MV-4-11 (cell line): Measurements from ENCODE around the gene ELOVL5.
A peak's percentile ranks its signal among the peaks of the same experiment; 100 is the strongest.
"Not testable (repeated sequence)": the region's sequence is repeated elsewhere in the genome, so short reads cannot be mapped to it uniquely, and the experiment has no call there.

Experiments used
- DNase-seq: peaks from one replicate; lab custom pipeline; 2025; lab: John Stamatoyannopoulos, UW

Gene ELOVL5, protein sequence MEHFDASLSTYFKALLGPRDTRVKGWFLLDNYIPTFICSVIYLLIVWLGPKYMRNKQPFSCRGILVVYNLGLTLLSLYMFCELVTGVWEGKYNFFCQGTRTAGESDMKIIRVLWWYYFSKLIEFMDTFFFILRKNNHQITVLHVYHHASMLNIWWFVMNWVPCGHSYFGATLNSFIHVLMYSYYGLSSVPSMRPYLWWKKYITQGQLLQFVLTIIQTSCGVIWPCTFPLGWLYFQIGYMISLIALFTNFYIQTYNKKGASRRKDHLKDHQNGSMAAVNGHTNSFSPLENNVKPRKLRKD

GRCh38 chr6:53348371-53349208 lies at the start of gene ELOVL5:
TSS of gene ELOVL5 (minus strand) at chr6:53348950. CDS start at chr6:53295699, 53,251 bp downstream.
- DNase-seq, result peak; percentile 95

DNA sequence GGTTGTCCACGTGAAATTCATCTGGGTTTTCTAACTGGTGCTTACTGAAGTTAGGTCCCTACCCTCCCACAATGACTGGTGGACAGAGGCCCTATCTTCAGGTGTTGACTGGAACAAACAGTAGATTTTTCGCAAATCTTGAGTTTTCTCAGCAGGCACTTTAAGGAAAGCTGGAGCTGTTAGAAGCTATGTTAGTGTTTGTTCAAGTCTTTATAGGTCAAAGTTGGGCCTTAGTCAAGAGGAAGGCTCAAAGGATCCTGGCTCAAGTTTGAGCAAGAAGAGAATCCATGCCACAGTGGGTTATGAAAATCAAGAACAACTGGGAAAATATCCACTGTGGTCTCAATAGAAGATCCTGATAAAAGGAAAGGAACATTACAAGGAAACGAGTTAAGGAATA lies 48.5 kb upstream of the ELOVL5 start:
- DNase-seq, result no peak

DNA sequence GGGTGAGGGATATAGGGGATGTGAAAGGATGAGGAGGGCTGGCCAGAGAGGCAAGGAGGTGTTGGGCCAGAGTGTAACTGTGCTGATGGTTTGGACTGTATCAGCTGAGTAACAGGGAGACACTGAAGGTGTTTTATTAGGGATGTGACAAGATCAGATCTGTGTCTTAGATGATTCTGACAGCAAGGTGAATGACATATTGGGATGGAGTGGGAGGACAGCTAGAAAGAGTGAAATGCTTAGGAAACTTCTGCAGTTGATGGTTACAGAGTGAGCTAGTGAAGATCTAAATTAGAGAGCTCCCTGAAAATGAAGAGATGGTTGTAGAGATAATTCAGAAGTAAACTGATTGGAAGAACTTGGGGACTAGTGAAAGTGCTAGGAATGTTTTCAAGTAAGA lies 47.2 kb upstream of the ELOVL5 start:
- DNase-seq, result no peak

- no peak for DNase-seq
Measured at GRCh38 chr6:53394704-53395103, 46.0 kb upstream of the ELOVL5 start.

- no peak for DNase-seq
Measured at GRCh38 chr6:53391170-53391569, 42.4 kb upstream of the ELOVL5 start.

DNA sequence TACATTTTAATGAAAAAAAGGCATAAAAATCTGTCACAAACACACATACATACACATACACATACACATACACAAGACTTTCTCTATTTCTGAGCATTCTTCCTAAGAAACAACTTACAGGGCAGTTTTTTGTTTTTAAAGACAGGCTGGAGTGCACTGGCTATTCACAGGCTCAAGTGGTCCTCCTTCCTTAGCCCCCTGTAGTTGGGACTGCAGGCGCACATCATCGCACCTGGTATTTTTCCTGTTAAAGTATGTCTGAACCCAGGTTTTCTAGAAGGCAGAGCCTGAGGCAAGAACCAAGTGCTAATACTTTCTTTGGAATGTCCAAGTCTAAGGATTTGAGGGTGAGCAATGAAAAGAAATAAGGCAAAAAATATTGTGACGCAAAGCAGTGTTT lies 41.3 kb upstream of the ELOVL5 start:
- DNase-seq, result no peak

DNA sequence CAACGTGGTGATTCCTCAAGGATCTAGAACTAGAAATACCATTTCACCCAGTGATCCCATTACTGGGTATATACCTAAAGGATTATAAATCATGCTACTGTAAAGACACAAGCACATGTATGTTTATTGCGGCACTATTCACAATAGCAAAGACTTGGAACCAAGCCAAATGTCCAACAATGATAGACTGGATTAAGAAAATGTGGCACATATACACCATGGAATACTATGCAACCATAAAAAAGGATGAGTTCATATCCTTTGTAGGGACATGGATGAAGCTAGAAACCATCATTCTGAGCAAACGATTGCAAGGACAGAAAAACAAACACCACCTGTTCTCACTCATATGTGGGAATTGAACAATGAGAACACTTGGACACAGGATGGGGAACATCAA lies 39.9 kb upstream of the ELOVL5 start:
- DNase-seq, result not testable (repeated sequence)

GRCh38 chr6:53382421-53382820 lies 33.7 kb upstream of the ELOVL5 start:
- no peak for DNase-seq

DNA sequence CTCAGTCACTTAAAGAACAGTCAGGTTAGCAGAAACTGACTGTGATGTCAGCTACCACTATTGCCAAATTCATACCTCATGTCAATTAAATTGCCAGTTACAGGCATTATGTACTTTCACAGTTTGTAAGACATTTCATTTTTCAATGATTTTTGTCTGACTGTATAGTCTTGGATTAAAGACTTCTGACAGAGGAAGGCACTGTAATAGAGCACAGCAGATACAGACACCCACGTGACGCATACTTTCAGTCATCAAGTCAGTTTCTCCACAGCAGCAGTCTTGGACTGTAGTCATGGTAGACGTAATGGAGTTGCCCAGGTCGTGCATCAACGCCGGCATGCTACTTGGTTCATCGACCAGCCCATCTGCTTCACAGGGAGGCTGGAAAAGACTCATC lies 29.5 kb upstream of the ELOVL5 start:
- DNase-seq, result no peak

DNA sequence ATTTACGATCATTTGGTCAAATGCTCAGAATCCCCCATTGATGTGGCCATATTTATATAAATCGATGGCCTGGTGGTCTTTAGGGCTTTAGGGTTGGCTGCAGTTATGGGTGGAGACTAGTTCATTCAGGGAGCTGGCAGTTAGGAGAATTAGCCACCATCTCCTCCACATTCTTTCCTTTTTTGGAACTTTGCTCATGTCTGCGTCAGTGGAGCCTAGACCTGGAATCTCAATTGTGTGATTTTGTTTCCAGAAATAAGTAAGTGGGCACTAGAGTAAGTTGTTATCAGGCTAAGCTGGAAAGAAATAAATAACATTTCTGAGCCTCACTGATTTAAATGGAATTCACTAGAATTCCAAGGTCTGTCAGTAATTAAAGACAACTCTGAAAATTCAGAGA lies 29.0 kb upstream of the ELOVL5 start:
- DNase-seq, result no peak

- no peak for DNase-seq
Measured at GRCh38 chr6:53377289-53377688, 28.5 kb upstream of the ELOVL5 start.

- DNase-seq, result no peak
Measured at GRCh38 chr6:53376661-53377226, 28.0 kb upstream of the ELOVL5 start.

- DNase-seq, result no peak
Measured at GRCh38 chr6:53375847-53376246, 27.1 kb upstream of the ELOVL5 start.

GRCh38 chr6:53373638-53374037 lies 24.9 kb upstream of the ELOVL5 start:
- no peak for DNase-seq

GRCh38 chr6:53369876-53370515 lies 21.2 kb upstream of the ELOVL5 start:
- no peak for DNase-seq

- DNase-seq, result no peak
Measured at GRCh38 chr6:53369051-53369450, 20.3 kb upstream of the ELOVL5 start.

- DNase-seq, result no peak
Measured at GRCh38 chr6:53366128-53366641, 17.4 kb upstream of the ELOVL5 start.

DNA sequence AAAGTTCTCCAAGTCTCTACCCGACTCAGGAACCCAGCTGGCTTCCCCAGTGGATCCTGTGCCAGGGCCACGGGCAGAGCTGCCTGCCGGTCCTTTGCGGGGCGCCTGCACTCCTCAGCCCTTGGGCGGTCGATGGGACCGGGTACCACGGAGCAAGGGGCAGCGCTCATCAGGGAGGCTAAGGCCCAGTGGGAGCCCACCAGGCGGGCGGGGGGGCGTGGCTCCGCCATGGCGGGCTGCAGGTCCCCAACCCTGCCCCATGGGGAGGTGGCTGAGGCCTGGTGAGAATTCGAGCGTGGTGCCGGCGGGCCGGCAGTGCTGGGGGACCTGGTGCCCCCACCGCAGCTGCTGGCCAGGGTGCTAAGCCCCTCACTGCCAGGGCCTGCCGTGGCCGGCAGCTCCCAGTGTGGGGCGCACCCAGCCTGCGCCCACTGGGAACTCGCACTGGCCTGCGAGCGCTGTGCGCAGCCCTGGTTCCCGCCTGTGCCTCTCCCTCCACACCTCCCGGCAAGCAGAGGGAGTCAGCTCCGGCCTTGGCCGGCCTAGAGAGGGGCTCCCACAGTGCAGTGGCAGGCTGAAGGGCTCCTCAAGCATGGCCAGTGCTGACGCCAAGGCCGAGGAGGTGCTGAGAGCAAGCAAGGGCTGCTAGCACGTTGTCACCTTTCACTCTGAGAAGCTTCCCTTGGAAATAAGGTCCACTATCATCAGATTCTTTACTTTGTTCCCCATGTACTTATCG lies 14.8 kb upstream of the ELOVL5 start:
- DNase-seq, result no peak

DNA sequence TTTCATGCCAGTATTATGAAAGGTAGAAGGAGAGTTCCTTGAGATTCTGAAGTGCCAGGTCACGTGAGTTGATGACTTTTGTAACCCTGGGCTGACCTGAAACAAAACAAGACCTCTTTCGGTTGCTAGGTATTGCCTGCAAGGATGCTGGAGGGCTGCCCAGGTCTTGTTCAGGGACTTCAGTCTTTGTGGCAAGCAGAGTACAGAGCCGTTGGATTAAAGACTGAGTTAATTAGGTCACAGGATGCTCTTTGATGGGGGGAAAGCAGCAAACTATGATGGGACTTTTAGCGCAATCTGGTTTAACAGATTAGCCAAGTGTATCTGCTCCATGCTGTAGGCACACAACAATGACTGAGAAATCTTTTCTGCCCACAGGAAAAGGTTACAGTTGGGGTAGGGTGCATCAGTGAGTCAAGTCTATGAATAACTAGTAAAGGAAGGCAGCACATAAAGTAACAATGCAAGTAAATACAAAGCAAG lies 12.8 kb upstream of the ELOVL5 start:
- DNase-seq, result peak; percentile 38

- no peak for DNase-seq
Measured at GRCh38 chr6:53360093-53360912, 11.6 kb upstream of the ELOVL5 start.

DNA sequence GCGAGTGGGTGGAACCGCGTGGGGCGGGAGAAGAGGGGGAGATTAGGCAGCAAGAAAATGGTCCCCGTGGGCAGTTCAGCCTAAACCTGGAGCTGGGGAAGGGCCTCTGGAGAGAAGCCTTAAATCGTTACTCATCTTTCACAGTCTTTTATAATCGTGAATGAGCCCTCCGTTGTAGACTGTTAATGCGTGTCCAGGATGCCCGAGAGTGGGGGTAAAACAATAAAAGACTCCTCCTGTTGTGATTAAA lies 11.0 kb upstream of the ELOVL5 start:
- DNase-seq, result no peak
